GM10266 (cell line): ENCODE data around the gene ITGA11.

Source experiments
- DNase-seq: peaks from one replicate; pipeline ENCODE4 v3.0.0; 2012; ENCODE audit errors: extremely low spot score
- TF ChIP-seq, protein P1 (sequence below): IDR thresholded peaks from 2 replicates; pipeline ENCODE4 v1.5.1; 2012; ENCODE audit warnings: mild to moderate bottlenecking, low read depth; ENCODE audit not compliant: control insufficient read depth, insufficient read depth; ENCODE audit errors: missing control alignments

Gene ITGA11

DNA sequence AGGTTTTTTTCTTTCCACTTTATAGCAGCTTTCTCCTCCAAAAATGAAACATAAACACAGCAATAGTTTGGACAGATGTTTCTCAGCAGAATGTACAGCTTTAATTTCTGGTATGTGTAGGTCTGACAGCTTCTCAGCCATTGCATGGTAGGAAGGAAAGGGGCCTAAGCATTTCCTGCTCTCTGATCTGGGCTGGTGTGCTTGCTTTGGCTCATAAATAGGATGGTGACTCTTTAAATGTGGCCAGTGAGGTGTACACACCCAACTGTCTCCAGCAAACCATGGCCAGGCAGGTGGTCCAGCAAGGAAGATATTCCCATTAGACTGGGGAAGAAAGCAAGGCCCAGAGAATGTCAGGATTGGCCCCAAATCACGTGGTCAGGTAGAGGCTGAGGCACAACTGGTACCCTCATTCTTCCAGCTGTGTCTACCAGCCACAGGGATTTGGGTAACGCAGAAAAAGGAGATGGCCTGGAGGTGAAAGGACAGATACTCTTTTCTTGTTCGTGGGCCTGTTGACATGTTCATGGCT, 52.1 kb downstream of the ITGA11 start:
- DNase-seq: no peak
- TF ChIP-seq, protein P1, sequence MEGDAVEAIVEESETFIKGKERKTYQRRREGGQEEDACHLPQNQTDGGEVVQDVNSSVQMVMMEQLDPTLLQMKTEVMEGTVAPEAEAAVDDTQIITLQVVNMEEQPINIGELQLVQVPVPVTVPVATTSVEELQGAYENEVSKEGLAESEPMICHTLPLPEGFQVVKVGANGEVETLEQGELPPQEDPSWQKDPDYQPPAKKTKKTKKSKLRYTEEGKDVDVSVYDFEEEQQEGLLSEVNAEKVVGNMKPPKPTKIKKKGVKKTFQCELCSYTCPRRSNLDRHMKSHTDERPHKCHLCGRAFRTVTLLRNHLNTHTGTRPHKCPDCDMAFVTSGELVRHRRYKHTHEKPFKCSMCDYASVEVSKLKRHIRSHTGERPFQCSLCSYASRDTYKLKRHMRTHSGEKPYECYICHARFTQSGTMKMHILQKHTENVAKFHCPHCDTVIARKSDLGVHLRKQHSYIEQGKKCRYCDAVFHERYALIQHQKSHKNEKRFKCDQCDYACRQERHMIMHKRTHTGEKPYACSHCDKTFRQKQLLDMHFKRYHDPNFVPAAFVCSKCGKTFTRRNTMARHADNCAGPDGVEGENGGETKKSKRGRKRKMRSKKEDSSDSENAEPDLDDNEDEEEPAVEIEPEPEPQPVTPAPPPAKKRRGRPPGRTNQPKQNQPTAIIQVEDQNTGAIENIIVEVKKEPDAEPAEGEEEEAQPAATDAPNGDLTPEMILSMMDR: no peak

DNA sequence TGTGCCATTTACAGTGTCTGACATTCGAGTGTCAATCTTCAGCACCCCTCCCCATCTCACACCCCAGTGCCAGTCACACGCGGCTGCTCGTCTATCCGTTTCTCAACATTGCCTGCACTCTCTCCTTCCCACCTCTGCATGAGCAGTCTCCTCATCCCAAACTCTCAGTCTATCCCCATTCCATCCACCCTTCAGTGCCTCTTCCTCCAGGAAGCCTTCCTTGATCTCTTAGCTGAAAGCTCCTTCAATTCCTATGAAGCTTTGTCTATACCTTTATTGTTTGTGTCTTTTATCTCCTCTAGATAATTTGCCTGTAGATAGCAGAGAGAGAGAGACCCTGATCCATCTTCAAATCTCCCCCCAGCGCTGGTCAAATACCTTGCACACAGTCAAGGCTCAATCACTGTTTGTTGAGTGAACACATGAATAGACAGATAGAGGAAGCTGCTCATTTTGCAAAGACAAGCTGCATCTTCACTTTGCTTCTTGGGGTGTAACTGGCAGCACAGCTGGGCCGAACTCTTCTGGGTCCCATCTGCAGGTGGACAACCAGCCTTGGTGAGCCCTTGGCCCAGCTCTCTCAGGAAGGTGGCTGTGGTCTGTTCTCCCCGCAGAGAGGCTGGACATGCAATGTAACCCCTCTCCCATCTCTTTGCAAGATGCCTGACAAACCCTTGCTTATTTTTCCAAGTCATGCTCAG, 52.8 kb downstream of the ITGA11 start:
- DNase-seq: no peak
- TF ChIP-seq, protein P1: no peak

DNA sequence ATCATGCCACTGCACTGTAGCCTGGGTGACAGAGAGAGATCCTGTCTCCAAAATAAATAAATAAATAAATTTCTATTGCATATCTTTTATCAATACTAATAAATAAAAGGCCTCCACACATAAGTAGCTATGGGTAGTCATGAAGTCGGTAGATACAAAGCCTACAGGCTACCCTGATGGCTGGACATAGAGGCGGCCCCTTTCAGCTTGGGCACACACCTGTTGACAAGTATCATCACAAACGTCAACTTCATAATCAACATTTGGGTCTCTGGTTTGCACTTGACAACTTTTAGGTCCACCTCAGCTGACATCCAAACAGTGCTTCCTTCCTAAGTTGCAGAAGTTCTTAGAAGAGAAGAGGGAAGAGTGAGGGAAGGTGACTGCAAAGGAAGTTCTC, 53.4 kb downstream of the ITGA11 start:
- TF ChIP-seq, protein P1: no peak
- no peak for DNase-seq

DNA sequence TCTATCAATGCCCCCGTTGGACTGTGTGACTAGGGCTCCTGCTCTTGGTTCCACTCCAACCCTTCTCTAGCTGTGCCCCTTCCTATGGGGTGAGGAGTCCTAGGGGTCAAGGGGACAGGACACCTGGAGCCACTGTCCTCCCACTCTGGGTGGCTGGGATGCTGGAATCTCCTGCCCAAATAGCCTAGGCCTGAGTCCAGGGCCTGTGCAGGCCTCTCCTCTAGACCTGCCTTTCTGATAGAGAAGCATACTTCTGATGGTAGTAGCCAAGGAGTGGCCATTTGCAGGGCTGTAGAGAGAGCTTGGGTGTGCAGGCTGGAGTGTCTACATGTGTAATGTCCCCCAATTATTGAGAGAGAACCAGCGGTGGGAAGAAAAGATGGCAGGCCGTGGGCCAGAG, 54.2 kb downstream of the ITGA11 start:
- DNase-seq: no peak
- TF ChIP-seq, protein P1: no peak

DNA sequence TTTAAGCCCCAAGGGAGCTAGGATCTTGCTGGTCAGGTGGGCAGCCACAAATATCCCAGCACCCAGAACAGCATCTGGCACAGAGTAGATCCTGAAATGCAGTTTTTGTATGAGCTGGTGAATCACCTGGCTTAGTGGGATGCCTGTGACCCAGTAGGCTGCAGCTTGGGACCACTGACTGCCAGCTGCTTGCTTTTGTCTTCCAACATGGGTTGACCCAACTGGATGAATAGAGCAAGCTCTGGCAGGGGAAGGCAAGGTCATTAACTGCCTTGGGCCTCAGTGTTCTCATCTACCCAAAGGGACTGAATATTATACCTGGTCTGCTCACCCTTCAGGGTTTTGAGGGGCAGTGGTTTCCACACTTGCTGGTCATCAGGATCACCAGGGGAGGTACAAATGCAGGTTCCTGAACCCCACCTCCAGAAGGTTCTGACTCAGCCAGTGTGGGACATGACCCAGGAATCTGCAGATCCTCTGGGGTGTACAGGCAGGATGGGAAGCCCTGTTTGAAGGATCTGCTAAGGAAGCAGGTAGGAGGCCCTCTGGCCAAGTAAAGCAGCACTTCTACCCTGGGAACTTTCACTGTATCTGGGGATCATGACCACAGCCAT, 55.4 kb downstream of the ITGA11 start:
- TF ChIP-seq, protein P1: no peak
- DNase-seq: no peak

DNA sequence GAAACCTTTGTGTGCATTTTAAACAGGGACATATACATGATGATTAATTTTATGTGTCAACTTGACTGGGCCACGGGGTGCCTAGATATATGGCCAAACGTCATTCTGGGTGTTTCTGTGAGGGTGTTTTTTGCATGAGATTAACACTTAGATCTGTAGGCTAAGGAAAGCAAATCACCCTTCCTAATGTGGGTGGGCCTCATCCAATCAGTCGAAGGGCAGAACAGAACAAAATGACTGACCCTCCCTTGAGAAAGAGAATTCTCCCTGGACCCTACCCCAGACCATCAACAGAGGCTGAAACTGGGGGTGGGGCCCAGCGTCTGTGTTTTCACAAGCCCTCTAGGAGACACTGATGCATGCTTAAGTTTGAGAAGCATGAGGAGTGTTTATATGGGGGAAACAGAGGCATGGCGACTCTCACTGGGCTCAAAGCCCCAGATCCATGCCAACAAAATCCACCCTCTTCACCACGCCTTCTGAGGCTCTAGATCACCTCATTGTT, 56.2 kb downstream of the ITGA11 start:
- TF ChIP-seq, protein P1: no peak
- DNase-seq: no peak

DNA sequence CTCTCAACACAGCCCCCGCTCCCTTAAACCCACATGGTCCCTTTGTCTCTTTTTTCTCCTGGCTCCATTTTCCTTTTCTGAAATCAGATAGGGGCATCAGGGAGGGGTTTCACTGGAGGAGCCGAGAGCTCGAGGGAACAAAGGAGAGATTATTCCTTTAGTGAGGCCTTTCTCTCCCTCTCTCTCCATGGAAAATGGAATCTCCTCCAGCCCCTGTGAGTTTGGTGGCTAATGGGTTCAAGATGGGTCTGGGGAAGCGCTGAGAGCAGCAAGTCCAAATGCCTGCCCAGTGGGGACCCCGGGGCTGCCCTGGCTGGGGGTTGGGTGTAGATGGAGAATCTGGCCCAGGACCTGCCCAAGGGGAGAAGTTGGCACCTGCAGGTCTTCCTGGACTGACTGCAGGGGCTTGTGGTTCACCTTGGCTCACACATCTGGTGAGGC, 56.8 kb downstream of the ITGA11 start:
- TF ChIP-seq, protein P1: no peak
- no peak for DNase-seq
